GM12878 (cell line): ENCODE data around the gene SLAIN2. TPM values are rescaled to one million over a fixed set of nuclear protein-coding genes. Genes with fewer than 3 reads are reported as not detected.

Source experiments
- ATAC-seq: fragments of 200-7000 bp; cut with Tn5 transposase; 3 replicates; pipeline ENCODE4 v1.9.1; 2020; ENCODE audit warnings: mild to moderate bottlenecking, moderate library complexity
- BruUV-seq: library from RNA; stranded (reverse); fragments of 400-500 nt; replicated peaks from 2 replicates; lab custom pipeline; 2021; lab: Mats Ljungman, UMichigan
- CTCF ChIA-PET: fragments of 300-600 bp; sonication (Branson Sonifier 250); formaldehyde crosslinking; extraction: SDS; loops from one replicate; lab custom pipeline; 2021; ENCODE audit warnings: inconsistent platforms; lab: Yijun Ruan, JAX
- POLR2A ChIA-PET: fragments of 350-600 bp; formaldehyde crosslinking; extraction: SDS; loops from one replicate; lab custom pipeline; 2021; ENCODE audit warnings: inconsistent platforms; lab: Charles Lee
- RAD21 ChIA-PET: fragments of 300-600 bp; sonication (Branson Sonifier 250); formaldehyde crosslinking; loops from one replicate; lab custom pipeline; 2023; ENCODE audit warnings: antibody characterized with exemption; ENCODE audit not compliant: unreplicated experiment; lab: Charles Lee
- SMC1A ChIA-PET: fragments of 300-600 bp; sonication (Branson Sonifier 250); formaldehyde crosslinking; loops from one replicate; lab custom pipeline; 2023; ENCODE audit not compliant: unreplicated experiment, uncharacterized antibody; lab: Charles Lee
- DNase-seq: peaks from one replicate; pipeline ENCODE4 v3.0.0-alpha.2; 2011; ENCODE audit warnings: low read depth, low spot score
- FAIRE-seq: peaks from 3 replicates; lab custom pipeline; 2011; peaks lifted over from hg19 to GRCh38; lab: Jason Lieb, UNC
- H2AFZ ChIP-seq: 2 replicates; pipeline ENCODE4 v1.6.0; 2011; ENCODE audit warnings: low read depth, low read length, control low read depth; ENCODE audit not compliant: control insufficient read depth
- H3K27ac ChIP-seq: 2 replicates; pipeline ENCODE4 v1.5.1; 2011; ENCODE audit warnings: control low read depth; ENCODE audit not compliant: control insufficient read depth, insufficient read depth
- H3K27me3 ChIP-seq, 2 experiments: replicated peaks in 1 of 2; 2 replicates each; pipeline versions ENCODE4 v1.6.0 to v1.6.1; 2011; ENCODE audit warnings: low read length in 1 of 2; ENCODE audit not compliant: control insufficient read depth in 2 of 2, insufficient read depth in 2 of 2
- H3K36me3 ChIP-seq, 2 experiments: 2 replicates each; pipeline ENCODE4 v1.5.1; 2011; ENCODE audit warnings: low read length in 1 of 2; ENCODE audit not compliant: control insufficient read depth in 2 of 2, insufficient read depth in 2 of 2
- H3K4me1 ChIP-seq: 2 replicates; pipeline ENCODE4 v1.6.1; 2011; ENCODE audit warnings: mild to moderate bottlenecking, low read length, moderate library complexity, mixed read lengths; ENCODE audit not compliant: control insufficient read depth, insufficient read depth
- H3K4me2 ChIP-seq: 2 replicates; pipeline ENCODE4 v1.6.0; 2011; ENCODE audit warnings: control low read depth; ENCODE audit not compliant: control insufficient read depth, insufficient read depth
- H3K4me3 ChIP-seq: fragments of 200-600 bp; sonication (generic); 2 replicates; pipeline ENCODE4 v1.5.1; 2016
- H3K79me2 ChIP-seq: 2 replicates; pipeline ENCODE4 v1.6.0; 2011; ENCODE audit warnings: low read length; ENCODE audit not compliant: control insufficient read depth, insufficient read depth
- H3K9ac ChIP-seq: 2 replicates; pipeline ENCODE4 v1.8.0; 2011; ENCODE audit warnings: low read length, control low read depth, mixed read lengths; ENCODE audit not compliant: control insufficient read depth, insufficient read depth
- H3K9me3 ChIP-seq: replicated peaks from 3 replicates; pipeline ENCODE4 v1.5.1; 2011; ENCODE audit warnings: mild to moderate bottlenecking, low read length; ENCODE audit not compliant: control insufficient read depth, insufficient read depth
- H4K20me1 ChIP-seq: 2 replicates; pipeline ENCODE4 v1.6.0; 2011; ENCODE audit not compliant: control insufficient read depth, insufficient read depth
- CEBPB ChIP-seq, 2 experiments: fragments of 150-350 bp in 1 of 2; IDR thresholded peaks; 2 replicates each; pipeline ENCODE4 v1.6.1; 2012 to 2014; ENCODE audit warnings: low read depth in 2 of 2, low read length in 2 of 2, borderline replicate concordance in 1 of 2, inconsistent platforms in 1 of 2
- CREB1 ChIP-seq: IDR thresholded peaks from 2 replicates; pipeline ENCODE4 v1.6.1; 2012; ENCODE audit warnings: low read depth, mild to moderate bottlenecking, inconsistent platforms
- HDAC2 ChIP-seq: fragments of 200-600 bp; sonication (generic); IDR thresholded peaks from 2 replicates; pipeline ENCODE4 v1.6.1; 2017
- HDGF ChIP-seq: fragments of 450-650 bp; IDR thresholded peaks from 2 replicates; pipeline ENCODE4 v1.6.1; 2016; ENCODE audit warnings: antibody characterized with exemption
- KAT2A ChIP-seq: conservative IDR thresholded peaks from 2 replicates; pipeline ENCODE4 v1.6.1; 2011; ENCODE audit warnings: low read depth, low read length; ENCODE audit not compliant: control insufficient read depth
- LARP7 ChIP-seq: fragments of 450-650 bp; IDR thresholded peaks from 2 replicates; pipeline ENCODE4 v1.6.1; 2017; ENCODE audit warnings: mild to moderate bottlenecking
- POLR2AphosphoS5 ChIP-seq: IDR thresholded peaks from 2 replicates; pipeline ENCODE4 v1.6.1; 2011; ENCODE audit warnings: mild to moderate bottlenecking, low read length, inconsistent platforms
- RAD51 ChIP-seq: fragments of 450-650 bp; IDR thresholded peaks from 2 replicates; pipeline ENCODE4 v1.6.1; 2016; ENCODE audit warnings: moderate library complexity, mild to moderate bottlenecking, inconsistent platforms
- RB1 ChIP-seq: fragments of 450-650 bp; formaldehyde crosslinking; IDR thresholded peaks from 2 replicates; pipeline ENCODE4 v1.6.1; 2017; ENCODE audit warnings: mild to moderate bottlenecking, borderline replicate concordance
- WGBS: methylation state at CpG from one replicate; pipeline ENCODE4 v1.1.6; 2016; ENCODE audit warnings: low lambda C conversion rate; ENCODE audit not compliant: insufficient replicate concordance, insufficient coverage; ENCODE audit errors: missing lambda C conversion rate; 5-methylcytosine and 5-hydroxymethylcytosine counted together
- in situ Hi-C: fragments of 300-500 bp; cut with MboI; formaldehyde crosslinking; loops from 9 replicates; pipeline ENCODE4 v1.14.3; 2018; ENCODE audit warnings: mixed read lengths
- intact Hi-C: fragments of 100-400 bp; cut with micrococcal nuclease; formaldehyde crosslinking; loops from one replicate; pipeline ENCODE4 v1.14.2; 2022; ENCODE audit not compliant: unreplicated experiment
- polyA plus RNA-seq, 11 experiments: library from polyadenylated mRNA; depleted of rRNA in 4 of 11; unstranded in 6 of 11; stranded (reverse) in 5 of 11; fragments of >200 nt; fragmentation: Nextera tagmentation in 4 of 11; fragmentation: Illumina TruSeq in 1 of 11; extraction: Ambion mirVana in 4 of 11; extraction: Trizol in 1 of 11; gene quantifications; 1 replicate in 1 of 11; 2 replicates in 10 of 11; pipeline versions ENCODE4 v1.2.1 to v1.2.3, GENCODE V29; 2011 to 2016; ENCODE audit warnings: inconsistent platforms in 2 of 11, missing spikeins in 2 of 11, low read depth in 1 of 11
- total RNA-seq, 4 experiments: library from RNA; depleted of rRNA in 3 of 4; stranded (reverse); fragments of >200 nt in 3 of 4; fragmentation: Illumina TruSeq in 1 of 4; extraction: Trizol in 1 of 4; gene quantifications; 2 replicates each; pipeline versions ENCODE4 v1.2.1 to v1.2.3, GENCODE V29; 2013 to 2021
- TF ChIP-seq, protein P1 (sequence below): fragments of 450-650 bp; IDR thresholded peaks from 2 replicates; pipeline ENCODE4 v1.6.1; 2017; ENCODE audit warnings: mild to moderate bottlenecking
- TF ChIP-seq, protein P2 (sequence below): fragments of 450-650 bp; IDR thresholded peaks from 2 replicates; pipeline ENCODE4 v1.6.1; 2014; ENCODE audit warnings: mild to moderate bottlenecking
- TF ChIP-seq, protein P3 (sequence below): fragments of 450-650 bp; IDR thresholded peaks from 2 replicates; pipeline ENCODE4 v1.6.1; 2017; ENCODE audit warnings: mild to moderate bottlenecking, moderate library complexity

SLAIN2 gene
- total and polyA plus RNA-seq, 10 of the 15 experiments (the other 5 are each of a cell fraction or from before 2014, with no cell fraction given) = 4.3 to 96.6 (median 25.4) TPM

DNA sequence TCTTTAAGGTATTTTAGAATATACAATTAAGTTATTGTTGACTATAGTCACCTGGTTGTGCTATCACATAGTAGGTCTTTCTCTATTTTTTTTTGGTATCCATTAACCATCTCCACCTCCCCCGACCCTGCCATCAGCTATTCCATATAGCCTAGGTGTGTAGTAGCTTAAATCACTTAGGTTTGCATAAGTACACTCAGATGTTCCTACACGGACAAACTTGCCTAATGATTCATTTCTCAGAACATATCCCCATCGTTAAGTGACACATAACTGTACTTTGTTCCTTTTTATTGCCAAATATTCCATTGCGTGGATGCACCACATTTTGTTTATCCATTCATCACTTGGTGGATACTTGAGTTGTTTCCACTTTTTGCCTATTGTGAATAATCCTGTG is 67.9 kb downstream of the SLAIN2 start:
- ATAC-seq = no peak
- Histone ChIP-seq H4K20me1 (no peaks in the 10 kb centered on the region), H3K4me1 (no peaks in the 10 kb centered on the region), H3K4me2 (no peak overlapping the region), H3K27ac (no peak overlapping the region), H3K4me3 (no peak overlapping the region), H3K36me3 (peaks cover 0 to 3% of the 10 kb centered on the region in 2 experiments; a peak in 2 of 4 replicates), H3K9me3 (no peaks in the 10 kb centered on the region; the same call in 2 of the 3 replicates), H3K79me2 (no peaks in the 10 kb centered on the region), H3K27me3 (no peaks in the 10 kb centered on the region), H2AFZ (no peak overlapping the region), H3K9ac (no peak overlapping the region)
- no peak for FAIRE-seq
- intact Hi-C loops (no loop called here), in situ Hi-C loops (no loop called here)
- SMC1A ChIA-PET = interaction anchor here (0.9 to 1.2 kb wide), 2 partner anchors 9 to 597 kb away, joined by 3 to 4 read pairs; no protein-coding TSS in a partner anchor
- no TSS peak for BruUV-seq
- no peak for DNase-seq
- TF ChIP-seq KAT2A = no peak
- WGBS = 73% methylated on average over 4 of the region's 4 CpGs
- CTCF ChIA-PET = interaction anchor here (0.7 kb wide), 1 partner anchor 52 kb away, joined by 3 read pairs; no protein-coding TSS in a partner anchor
- RAD21 ChIA-PET = no interaction called here
- POLR2A ChIA-PET = no interaction called here

DNA sequence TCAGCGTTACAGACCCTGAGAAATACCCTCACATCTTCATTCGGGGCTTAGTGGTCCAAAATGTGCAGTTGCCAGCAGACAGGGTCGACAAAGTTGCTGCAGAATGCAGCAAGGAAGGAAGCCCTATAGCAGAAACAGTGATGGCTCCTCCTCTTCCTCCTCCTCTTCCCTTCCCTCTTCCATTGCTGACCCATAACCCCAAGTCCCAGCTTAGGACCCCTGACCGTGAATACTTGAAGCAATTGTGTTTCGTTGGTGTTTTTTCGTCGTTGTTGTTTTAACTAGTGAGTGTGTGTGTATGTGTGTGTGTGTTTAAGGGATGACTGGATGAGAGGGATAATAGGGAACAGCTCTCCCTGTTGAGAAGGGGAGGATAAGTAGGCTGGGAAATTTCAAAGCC is 69.5 kb downstream of the SLAIN2 start:
- RAD21 ChIA-PET = no interaction called here
- H3K27me3 ChIP-seq = no peaks in the 10 kb centered on the region
- no TSS peak for BruUV-seq
- ATAC-seq (no peak), FAIRE-seq (no peak), DNase-seq (no peak)
- no peak overlapping the region for H3K4me2 ChIP-seq
- H4K20me1 ChIP-seq = no peaks in the 10 kb centered on the region
- H2AFZ ChIP-seq = no peak overlapping the region
- no peak overlapping the region for H3K27ac ChIP-seq
- no peaks in the 10 kb centered on the region; the same call in 2 of the 3 replicates for H3K9me3 ChIP-seq
- in situ Hi-C loops (no loop called here), intact Hi-C loops (no loop called here)
- SMC1A ChIA-PET = no interaction called here
- CTCF ChIA-PET = no interaction called here
- H3K4me3 ChIP-seq = no peak overlapping the region
- H3K4me1 ChIP-seq = no peaks in the 10 kb centered on the region
- POLR2A ChIA-PET = no interaction called here
- H3K9ac ChIP-seq = no peak overlapping the region
- 93% methylated on average over 7 of the region's 7 CpGs for WGBS
- peaks cover 0 to 3% of the 10 kb centered on the region in 2 experiments; a peak in 2 of 4 replicates for H3K36me3 ChIP-seq
- no peaks in the 10 kb centered on the region for H3K79me2 ChIP-seq
- TF ChIP-seq RAD51 = no peak
- TF ChIP-seq CEBPB (IDR thresholded peaks at IDR 0.05; ENCODE audit: borderline replicate concordance in 1 of 2, low read depth in 2 of 2, low read length in 2 of 2) = no peak
- no peak for TF ChIP-seq LARP7
- TF ChIP-seq, protein P1, sequence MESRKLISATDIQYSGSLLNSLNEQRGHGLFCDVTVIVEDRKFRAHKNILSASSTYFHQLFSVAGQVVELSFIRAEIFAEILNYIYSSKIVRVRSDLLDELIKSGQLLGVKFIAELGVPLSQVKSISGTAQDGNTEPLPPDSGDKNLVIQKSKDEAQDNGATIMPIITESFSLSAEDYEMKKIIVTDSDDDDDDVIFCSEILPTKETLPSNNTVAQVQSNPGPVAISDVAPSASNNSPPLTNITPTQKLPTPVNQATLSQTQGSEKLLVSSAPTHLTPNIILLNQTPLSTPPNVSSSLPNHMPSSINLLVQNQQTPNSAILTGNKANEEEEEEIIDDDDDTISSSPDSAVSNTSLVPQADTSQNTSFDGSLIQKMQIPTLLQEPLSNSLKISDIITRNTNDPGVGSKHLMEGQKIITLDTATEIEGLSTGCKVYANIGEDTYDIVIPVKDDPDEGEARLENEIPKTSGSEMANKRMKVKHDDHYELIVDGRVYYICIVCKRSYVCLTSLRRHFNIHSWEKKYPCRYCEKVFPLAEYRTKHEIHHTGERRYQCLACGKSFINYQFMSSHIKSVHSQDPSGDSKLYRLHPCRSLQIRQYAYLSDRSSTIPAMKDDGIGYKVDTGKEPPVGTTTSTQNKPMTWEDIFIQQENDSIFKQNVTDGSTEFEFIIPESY = no peak
- TF ChIP-seq, protein P2, sequence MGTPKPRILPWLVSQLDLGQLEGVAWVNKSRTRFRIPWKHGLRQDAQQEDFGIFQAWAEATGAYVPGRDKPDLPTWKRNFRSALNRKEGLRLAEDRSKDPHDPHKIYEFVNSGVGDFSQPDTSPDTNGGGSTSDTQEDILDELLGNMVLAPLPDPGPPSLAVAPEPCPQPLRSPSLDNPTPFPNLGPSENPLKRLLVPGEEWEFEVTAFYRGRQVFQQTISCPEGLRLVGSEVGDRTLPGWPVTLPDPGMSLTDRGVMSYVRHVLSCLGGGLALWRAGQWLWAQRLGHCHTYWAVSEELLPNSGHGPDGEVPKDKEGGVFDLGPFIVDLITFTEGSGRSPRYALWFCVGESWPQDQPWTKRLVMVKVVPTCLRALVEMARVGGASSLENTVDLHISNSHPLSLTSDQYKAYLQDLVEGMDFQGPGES = no peak
- TF ChIP-seq HDGF = no peak
- TF ChIP-seq HDAC2 = no peak
- no peak for TF ChIP-seq CREB1
- TF ChIP-seq, protein P3, sequence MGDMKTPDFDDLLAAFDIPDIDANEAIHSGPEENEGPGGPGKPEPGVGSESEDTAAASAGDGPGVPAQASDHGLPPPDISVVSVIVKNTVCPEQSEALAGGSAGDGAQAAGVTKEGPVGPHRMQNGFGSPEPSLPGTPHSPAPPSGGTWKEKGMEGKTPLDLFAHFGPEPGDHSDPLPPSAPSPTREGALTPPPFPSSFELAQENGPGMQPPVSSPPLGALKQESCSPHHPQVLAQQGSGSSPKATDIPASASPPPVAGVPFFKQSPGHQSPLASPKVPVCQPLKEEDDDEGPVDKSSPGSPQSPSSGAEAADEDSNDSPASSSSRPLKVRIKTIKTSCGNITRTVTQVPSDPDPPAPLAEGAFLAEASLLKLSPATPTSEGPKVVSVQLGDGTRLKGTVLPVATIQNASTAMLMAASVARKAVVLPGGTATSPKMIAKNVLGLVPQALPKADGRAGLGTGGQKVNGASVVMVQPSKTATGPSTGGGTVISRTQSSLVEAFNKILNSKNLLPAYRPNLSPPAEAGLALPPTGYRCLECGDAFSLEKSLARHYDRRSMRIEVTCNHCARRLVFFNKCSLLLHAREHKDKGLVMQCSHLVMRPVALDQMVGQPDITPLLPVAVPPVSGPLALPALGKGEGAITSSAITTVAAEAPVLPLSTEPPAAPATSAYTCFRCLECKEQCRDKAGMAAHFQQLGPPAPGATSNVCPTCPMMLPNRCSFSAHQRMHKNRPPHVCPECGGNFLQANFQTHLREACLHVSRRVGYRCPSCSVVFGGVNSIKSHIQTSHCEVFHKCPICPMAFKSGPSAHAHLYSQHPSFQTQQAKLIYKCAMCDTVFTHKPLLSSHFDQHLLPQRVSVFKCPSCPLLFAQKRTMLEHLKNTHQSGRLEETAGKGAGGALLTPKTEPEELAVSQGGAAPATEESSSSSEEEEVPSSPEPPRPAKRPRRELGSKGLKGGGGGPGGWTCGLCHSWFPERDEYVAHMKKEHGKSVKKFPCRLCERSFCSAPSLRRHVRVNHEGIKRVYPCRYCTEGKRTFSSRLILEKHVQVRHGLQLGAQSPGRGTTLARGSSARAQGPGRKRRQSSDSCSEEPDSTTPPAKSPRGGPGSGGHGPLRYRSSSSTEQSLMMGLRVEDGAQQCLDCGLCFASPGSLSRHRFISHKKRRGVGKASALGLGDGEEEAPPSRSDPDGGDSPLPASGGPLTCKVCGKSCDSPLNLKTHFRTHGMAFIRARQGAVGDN = no peak
- no peak for TF ChIP-seq RB1
- TF ChIP-seq POLR2AphosphoS5 = no peak
